Fibroblast of the conjunctiva (primary cell): ENCODE results near the gene ZIC5.
A peak's percentile ranks its signal among the peaks of the same experiment; 100 is the strongest.

Experiments
- DNase-seq: peaks from one replicate; pipeline ENCODE4 v3.0.0-alpha.2; 2010; ENCODE audit warnings: low read depth

Gene ZIC5

DNA sequence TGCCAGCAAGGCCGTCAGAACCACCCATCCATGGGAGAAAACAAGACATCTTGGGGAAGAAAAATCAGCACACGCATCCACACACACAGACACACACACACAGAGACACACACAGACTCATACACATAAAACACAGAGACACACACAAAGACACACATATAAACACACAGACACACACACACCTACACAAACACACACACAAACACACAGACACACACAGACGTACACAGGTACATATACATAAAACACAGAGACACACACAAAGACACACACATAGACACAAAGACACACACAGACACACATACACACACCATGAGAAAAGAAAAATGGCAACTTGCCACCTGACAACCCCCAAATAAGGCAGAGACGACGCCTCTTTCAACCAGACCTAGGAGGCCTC is 40.6 kb downstream of the ZIC5 start:
- no peak for DNase-seq

DNA sequence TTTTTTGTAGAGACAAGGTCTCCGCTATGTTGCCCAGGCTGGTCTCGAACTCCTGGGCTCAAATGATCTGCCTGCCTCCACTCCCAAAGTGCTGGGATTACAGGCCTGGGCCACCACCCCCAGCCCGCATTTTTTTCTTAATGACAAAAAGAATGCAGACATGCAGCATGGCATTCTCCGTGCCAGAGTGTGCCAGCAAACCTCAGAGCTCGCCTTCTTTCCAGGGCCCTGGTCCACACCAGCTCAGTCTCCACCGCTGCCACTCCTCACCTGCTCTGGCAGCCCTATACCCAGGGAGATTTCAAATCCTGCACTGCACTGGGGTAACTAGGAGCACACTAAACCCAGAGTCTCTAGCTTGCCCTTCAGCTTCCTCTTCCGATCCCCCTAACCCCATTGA is 41.7 kb downstream of the ZIC5 start:
- DNase-seq, result no peak

- no peak for DNase-seq
These were observed 45.4 kb downstream of the ZIC5 start for GRCh38 chr13:99926014-99926731.

- DNase-seq, result no peak
These were observed 47.5 kb downstream of the ZIC5 start for GRCh38 chr13:99923877-99924582.

GRCh38 chr13:99922631-99923404 is 48.7 kb downstream of the ZIC5 start:
- DNase-seq, result no peak

GRCh38 chr13:99919132-99919531 is 52.4 kb downstream of the ZIC5 start:
- DNase-seq, result no peak

DNA sequence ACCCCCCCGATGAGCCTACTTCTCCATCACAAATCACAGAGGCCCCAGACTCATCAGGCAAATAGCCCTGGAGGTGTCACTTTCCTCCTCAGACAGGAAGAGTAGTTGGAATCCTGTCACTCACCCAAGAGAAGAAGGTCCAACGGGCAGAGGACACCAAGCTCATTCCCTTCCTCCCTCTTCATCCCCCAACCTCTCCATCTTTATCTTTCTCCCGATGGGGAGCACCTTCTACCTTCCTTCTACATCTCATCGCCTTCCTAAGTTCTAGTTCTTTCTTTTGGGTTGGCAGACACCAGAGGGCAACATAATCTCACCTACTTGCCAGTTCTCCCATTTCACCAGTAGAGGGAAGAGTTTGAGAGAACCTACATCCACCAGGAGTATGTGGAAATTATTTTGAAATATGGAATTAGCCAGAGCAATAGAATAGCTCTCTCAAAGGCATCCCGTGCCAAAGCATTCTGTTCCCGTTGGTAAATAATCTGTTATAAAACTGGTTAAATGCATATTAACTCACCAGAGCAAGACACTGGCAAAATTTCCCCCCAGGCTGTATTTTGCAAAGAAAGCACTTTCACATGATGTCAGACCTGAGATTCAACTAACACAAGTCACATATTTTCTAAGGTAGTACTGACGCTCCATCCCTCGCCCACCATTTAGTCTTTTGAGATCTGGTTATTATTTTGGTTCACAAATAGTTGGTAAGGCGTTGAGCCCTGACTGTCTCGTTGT is 55.0 kb downstream of the ZIC5 start:
- DNase-seq, result peak; percentile 63

DNA sequence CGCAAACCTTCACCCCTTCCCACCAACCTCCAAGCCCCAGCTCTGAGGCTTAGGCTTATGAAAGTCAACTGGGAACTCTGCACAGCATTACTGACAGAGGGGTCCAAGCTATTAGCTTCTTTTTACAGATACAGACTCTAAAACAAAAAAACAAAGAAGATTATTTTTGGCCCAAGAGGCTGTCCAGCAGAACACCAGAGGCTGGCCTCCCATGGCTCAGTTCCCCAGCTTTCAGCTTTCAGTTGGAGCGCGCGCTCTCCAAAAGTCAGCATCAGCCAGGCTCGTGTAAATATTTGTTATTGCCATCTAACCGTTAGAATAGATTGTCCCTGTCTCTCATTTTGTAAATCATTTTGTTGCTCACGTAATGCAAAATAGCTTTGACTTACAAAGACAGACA is 58.4 kb downstream of the ZIC5 start:
- no peak for DNase-seq
